8988T (cell line): ENCODE measurements around the gene OR4C15.

ENCODE experiments used
- DNase-seq: peaks from one replicate; pipeline ENCODE4 v3.0.0; 2011

Gene OR4C15

DNA sequence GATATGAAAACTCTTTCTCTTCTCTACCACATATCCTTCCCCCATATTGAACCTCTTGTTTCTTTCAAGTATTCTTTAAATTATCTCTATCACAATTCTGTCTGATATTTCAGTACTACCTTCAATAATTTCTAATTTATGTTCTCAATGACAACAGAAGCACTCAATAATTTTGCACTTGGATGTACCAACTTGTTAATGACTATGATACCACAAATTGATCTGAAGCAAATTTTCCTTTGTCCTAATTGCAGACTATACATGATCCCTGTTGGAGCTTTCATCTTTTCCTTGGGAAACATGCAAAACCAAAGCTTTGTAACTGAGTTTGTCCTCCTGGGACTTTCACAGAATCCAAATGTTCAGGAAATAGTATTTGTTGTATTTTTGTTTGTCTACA is at the start of gene OR4C15:
Gene OR4C15, plus strand, starts transcription at position 301 of the 400 bp plus-strand sequence. Its CDS starts 0 bp downstream, at position 301.
- no peak for DNase-seq

DNA sequence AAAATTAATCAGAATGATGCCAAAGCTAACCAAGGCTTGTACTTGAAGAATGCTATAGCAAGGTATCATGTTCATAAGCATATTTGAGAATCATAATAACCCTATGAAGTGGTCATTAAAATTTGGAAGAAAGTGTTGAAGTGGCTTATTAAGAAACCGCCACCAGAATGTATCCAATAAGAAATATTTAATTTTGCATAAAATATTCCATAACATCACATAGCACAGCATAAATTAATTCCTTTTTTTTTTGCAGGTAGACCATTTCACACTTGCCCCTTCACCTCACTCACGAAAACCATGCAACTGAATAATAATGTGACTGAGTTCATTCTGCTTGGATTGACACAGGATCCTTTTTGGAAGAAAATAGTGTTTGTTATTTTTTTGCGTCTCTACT is 17.6 kb downstream of the OR4C15 start, which contains the start of gene OR4C16:
Gene OR4C16, plus strand, starts transcription at position 301 of the 400 bp plus-strand sequence. Its CDS starts 0 bp downstream, at position 301.
- no peak for DNase-seq

DNA sequence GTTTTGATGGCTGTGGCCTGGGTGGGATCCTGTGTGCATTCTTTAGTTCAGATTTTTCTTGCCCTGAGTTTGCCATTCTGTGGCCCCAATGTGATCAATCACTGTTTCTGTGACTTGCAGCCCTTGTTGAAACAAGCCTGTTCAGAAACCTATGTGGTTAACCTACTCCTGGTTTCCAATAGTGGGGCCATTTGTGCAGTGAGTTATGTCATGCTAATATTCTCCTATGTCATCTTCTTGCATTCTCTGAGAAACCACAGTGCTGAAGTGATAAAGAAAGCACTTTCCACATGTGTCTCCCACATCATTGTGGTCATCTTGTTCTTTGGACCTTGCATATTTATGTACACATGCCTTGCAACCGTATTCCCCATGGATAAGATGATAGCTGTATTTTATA is 18.3 kb downstream of the OR4C15 start:
- no peak for DNase-seq
